Adrenal gland (tissue), 12 donors: Measurements from ENCODE around the gene TMEM151B. TPM values are rescaled to one million over a fixed set of nuclear protein-coding genes. Genes with fewer than 3 reads are reported as not detected.

Experiments used
- DNase-seq, 7 donors: peaks; one replicate each; pipeline ENCODE4 v3.0.0-alpha.2; 2019 to 2020
- H3K27ac ChIP-seq, 5 donors: fragments of 200-600 bp; sonication (generic) in 4 of 5; 1 replicate in 3 of 5; 2 replicates in 2 of 5; pipeline versions ENCODE4 v1.5.1 to v1.8.0; 2016 to 2020; ENCODE audit warnings: mild to moderate bottlenecking in 1 of 5
- H3K27me3 ChIP-seq: fragments of 200-600 bp; 2 replicates; pipeline ENCODE4 v1.8.0; 2021
- H3K36me3 ChIP-seq, 2 donors: fragments of 200-600 bp; replicated peaks in 1 of 2; 1 replicate in 1 of 2; 2 replicates in 1 of 2; pipeline versions ENCODE4 v1.5.1 to v1.8.0; 2018 to 2022
- H3K4me1 ChIP-seq, 2 donors: fragments of 200-600 bp; replicated peaks in 1 of 2; 1 replicate in 1 of 2; 2 replicates in 1 of 2; pipeline versions ENCODE4 v1.5.1 to v1.8.0; 2018 to 2021
- H3K4me3 ChIP-seq, 4 donors: fragments of 200-600 bp; sonication (generic) in 3 of 4; one replicate each; pipeline ENCODE4 v1.5.1; 2016 to 2018
- H3K9me3 ChIP-seq, 3 donors: fragments of 200-600 bp; sonication (generic) in 1 of 3; replicated peaks in 1 of 3; 1 replicate in 2 of 3; 2 replicates in 1 of 3; pipeline versions ENCODE4 v1.5.1 to v1.8.0; 2016 to 2021
- CTCF ChIP-seq, 6 experiments: fragments of 450-650 bp in 4 of 6; fragments of 200-600 bp in 2 of 6; sonication (generic) in 1 of 6; IDR thresholded peaks; 1 replicate in 5 of 6; 2 replicates in 1 of 6; pipeline versions ENCODE4 v1.5.1 to v1.8.0; 2016 to 2021; ENCODE audit warnings: antibody characterized with exemption in 6 of 6, mild to moderate bottlenecking in 2 of 6, moderate library complexity in 1 of 6
- POLR2A ChIP-seq, 2 donors: fragments of 450-650 bp; IDR thresholded peaks; one replicate each; pipeline ENCODE4 v1.6.1; 2017; ENCODE audit warnings: antibody characterized with exemption in 2 of 2, mild to moderate bottlenecking in 2 of 2, moderate library complexity in 1 of 2
- WGBS, 4 donors: extraction: QIAGEN DNeasy Blood & Tissue Kit in 2 of 4; methylation state at CpG; one replicate each; pipeline versions ENCODE4 v1.1.5 to v1.1.7; 2013 to 2017; 5-methylcytosine and 5-hydroxymethylcytosine counted together
- intact Hi-C, 2 donors: fragments of 100-400 bp; cut with DNase I; formaldehyde crosslinking; loops; one replicate each; pipeline versions ENCODE4 v1.14.1 to v1.15.0; 2022 to 2023
- polyA plus RNA-seq, 3 donors: library from polyadenylated mRNA; stranded (reverse); fragments of 200-250 nt in 2 of 3; fragments of 350-450 nt in 1 of 3; fragmentation: Illumina TruSeq in 1 of 3; extraction: RNeasy Lipid Tissue Mini Kit (QIAGEN cat#74804) in 1 of 3; gene quantifications; one replicate each; pipeline ENCODE4 v1.2.3, GENCODE V29; 2013 to 2014
- total RNA-seq, 9 donors: library from RNA; depleted of rRNA in 4 of 9; stranded (reverse); fragments of >200 nt in 4 of 9; fragments of 120-200 nt in 1 of 9; fragmentation: NEBNext Ultra II Directional in 1 of 9; extraction: Animal tissue kit (Norgen Biotek cat#: 25700) in 1 of 9; gene quantifications; one replicate each; pipeline versions ENCODE4 v1.1.0 to v1.2.4, GENCODE V29; 2013 to 2023
- donor health status: healthy with polysubstance abuse.
- donor health status: Bipolar disorder and iron deficiency.
- donor health status: DM: yes; HTN: yes; CAD: no.
- donor health status: DM: no; HTN: no; CAD: no.
- donor health status: DM: no; HTN: no; CAD: no.
- donor health status: DM: yes; HTN: yes; CAD: no.

TMEM151B gene
- total and polyA plus RNA-seq, 12 donors = 0.07 to 3.9 (median 0.79) TPM; not detected in 2

GRCh38 chr6:44278774-44279697 is 8.8 kb downstream of the TMEM151B start:
- TF ChIP-seq POLR2A (IDR thresholded peaks at IDR 0.05) (no peak), CTCF (IDR thresholded peaks at IDR 0.05) (no peak)
- no peaks in the 10 kb centered on the region for H3K36me3 ChIP-seq
- intact Hi-C loops = no loop called here
- no peak for DNase-seq
- H3K27me3 ChIP-seq = peaks cover 34% of the 10 kb centered on the region
- H3K27ac ChIP-seq = no peak overlapping the region
- peaks cover 0 to 8% of the 10 kb centered on the region in 2 donors for H3K4me1 ChIP-seq
- no peak overlapping the region for H3K4me3 ChIP-seq
- H3K9me3 ChIP-seq = no peaks in the 10 kb centered on the region
- 60 to 82% (median 69%) methylated on average over 7 to 9 of the region's 9 CpGs for WGBS, 4 donors

GRCh38 chr6:44284121-44284520 is 13.9 kb downstream of the TMEM151B start:
- DNase-seq = no peak
- 37 to 52% (median 43%) methylated on average over 2 of the region's 2 CpGs for WGBS, 4 donors
- TF ChIP-seq CTCF (IDR thresholded peaks at IDR 0.05) (no peak), POLR2A (IDR thresholded peaks at IDR 0.05) (no peak)

GRCh38 chr6:44284867-44285266 is 14.6 kb downstream of the TMEM151B start:
- 45 to 66% (median 57%) methylated on average over 4 of the region's 4 CpGs for WGBS, 4 donors
- TF ChIP-seq CTCF (IDR thresholded peaks at IDR 0.05) = no peak
- no peak for TF ChIP-seq POLR2A (IDR thresholded peaks at IDR 0.05)
- intact Hi-C loops = no loop called here

More at GRCh38 chr6:44284121-44284520, 13.9 kb downstream of the TMEM151B start:
- peaks cover 17% of the 10 kb centered on the region for H3K27me3 ChIP-seq
- no peaks in the 10 kb centered on the region for H3K9me3 ChIP-seq
- intact Hi-C loops = no loop called here
- no peak overlapping the region for H3K4me3 ChIP-seq
- no peaks in the 10 kb centered on the region for H3K36me3 ChIP-seq
- no peaks in the 10 kb centered on the region for H3K4me1 ChIP-seq
- H3K27ac ChIP-seq = no peak overlapping the region

GRCh38 chr6:44285552-44286284 is 15.5 kb downstream of the TMEM151B start:
- H3K27ac ChIP-seq = no peak overlapping the region
- DNase-seq = peak in 1 of 7 donors; percentile 28
- no peak overlapping the region for H3K4me3 ChIP-seq
- H3K27me3 ChIP-seq = peaks cover 21% of the 10 kb centered on the region
- intact Hi-C loops = no loop called here
- WGBS, 4 donors = 61 to 73% (median 71%) methylated on average over 16 to 25 of the region's 25 CpGs
- H3K36me3 ChIP-seq = no peaks in the 10 kb centered on the region
- H3K4me1 ChIP-seq = no peaks in the 10 kb centered on the region
- no peaks in the 10 kb centered on the region for H3K9me3 ChIP-seq
- TF ChIP-seq POLR2A (IDR thresholded peaks at IDR 0.05) = no peak
- no peak for TF ChIP-seq CTCF (IDR thresholded peaks at IDR 0.05)

More at GRCh38 chr6:44284867-44285266, 14.6 kb downstream of the TMEM151B start:
- no peaks in the 10 kb centered on the region for H3K36me3 ChIP-seq
- H3K27ac ChIP-seq = no peak overlapping the region
- no peaks in the 10 kb centered on the region for H3K9me3 ChIP-seq
- no peaks in the 10 kb centered on the region for H3K4me1 ChIP-seq
- H3K4me3 ChIP-seq = no peak overlapping the region
- no peak for DNase-seq
- peaks cover 21% of the 10 kb centered on the region for H3K27me3 ChIP-seq
